ENCODE results near the gene PLEKHG4B.
"Not testable (repeated sequence)": the region's sequence is repeated elsewhere in the genome, so short reads cannot be mapped to it uniquely, and the experiment has no call there.

The PLEKHG4B gene, protein sequence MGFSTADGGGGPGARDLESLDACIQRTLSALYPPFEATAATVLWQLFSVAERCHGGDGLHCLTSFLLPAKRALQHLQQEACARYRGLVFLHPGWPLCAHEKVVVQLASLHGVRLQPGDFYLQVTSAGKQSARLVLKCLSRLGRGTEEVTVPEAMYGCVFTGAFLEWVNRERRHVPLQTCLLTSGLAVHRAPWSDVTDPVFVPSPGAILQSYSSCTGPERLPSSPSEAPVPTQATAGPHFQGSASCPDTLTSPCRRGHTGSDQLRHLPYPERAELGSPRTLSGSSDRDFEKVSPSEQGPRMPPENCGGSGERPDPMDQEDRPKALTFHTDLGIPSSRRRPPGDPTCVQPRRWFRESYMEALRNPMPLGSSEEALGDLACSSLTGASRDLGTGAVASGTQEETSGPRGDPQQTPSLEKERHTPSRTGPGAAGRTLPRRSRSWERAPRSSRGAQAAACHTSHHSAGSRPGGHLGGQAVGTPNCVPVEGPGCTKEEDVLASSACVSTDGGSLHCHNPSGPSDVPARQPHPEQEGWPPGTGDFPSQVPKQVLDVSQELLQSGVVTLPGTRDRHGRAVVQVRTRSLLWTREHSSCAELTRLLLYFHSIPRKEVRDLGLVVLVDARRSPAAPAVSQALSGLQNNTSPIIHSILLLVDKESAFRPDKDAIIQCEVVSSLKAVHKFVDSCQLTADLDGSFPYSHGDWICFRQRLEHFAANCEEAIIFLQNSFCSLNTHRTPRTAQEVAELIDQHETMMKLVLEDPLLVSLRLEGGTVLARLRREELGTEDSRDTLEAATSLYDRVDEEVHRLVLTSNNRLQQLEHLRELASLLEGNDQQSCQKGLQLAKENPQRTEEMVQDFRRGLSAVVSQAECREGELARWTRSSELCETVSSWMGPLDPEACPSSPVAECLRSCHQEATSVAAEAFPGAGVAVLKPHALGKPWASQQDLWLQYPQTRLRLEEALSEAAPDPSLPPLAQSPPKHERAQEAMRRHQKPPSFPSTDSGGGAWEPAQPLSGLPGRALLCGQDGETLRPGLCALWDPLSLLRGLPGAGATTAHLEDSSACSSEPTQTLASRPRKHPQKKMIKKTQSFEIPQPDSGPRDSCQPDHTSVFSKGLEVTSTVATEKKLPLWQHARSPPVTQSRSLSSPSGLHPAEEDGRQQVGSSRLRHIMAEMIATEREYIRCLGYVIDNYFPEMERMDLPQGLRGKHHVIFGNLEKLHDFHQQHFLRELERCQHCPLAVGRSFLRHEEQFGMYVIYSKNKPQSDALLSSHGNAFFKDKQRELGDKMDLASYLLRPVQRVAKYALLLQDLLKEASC (N-terminal part only)

DNA sequence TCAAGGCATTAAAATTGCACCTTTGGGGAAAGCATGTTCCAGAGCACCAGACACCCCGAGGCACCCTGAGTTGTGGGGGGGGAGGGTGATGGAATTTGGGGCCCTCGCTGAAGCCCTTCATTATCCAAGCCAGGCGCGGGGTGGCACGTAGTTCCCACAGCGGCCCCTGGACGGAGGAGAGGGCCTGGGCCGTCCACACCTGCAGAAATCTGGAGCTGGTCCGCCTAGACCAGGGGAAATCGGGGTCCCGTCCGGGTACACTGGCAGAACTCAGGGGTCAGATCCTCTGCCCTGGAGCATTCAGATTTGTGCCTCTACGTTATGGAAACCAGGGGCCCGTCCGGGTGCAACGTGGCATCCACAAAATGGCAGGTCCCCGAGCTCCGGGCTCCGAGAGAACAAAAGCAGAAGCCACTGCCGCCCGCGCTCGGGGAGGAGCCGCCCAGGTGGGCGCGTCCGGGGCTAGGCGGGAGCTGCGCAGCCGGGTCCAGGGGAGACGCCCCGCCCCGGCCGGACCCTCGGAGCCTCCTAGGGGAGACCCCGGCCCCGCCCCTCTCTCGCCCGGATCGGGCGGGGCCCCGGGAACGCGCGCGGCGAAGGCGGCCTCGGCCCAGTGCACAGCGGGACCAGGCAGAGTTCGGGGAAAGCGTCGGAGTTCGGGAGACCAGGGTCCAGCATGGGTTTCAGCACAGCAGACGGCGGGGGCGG lies at the start of gene PLEKHG4B:
Gene PLEKHG4B, plus strand, starts transcription at position 613 of the 708 bp plus-strand sequence. Its CDS starts 64 bp downstream, at position 677.
- peak in 1 of 2 donors; percentile 27 for DNase-seq

DNA sequence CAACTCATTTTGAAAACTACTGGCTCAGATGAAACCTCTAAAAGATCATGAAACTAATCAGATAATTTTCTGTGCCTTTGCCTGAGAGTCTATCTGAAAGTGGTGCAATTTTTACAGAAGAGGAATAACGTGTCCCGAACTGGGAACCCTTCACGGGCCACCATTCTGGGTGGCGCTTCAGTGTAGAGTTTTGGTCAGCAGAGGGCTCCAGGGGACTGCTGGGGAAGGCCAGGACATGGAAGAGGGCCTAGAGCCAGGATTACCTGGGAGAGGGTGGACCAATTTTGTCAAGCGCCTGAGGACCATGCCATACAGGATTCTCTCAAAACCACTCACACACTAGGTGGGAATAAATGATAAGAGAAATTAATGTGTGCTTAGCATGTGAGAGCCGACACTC lies 49.7 kb upstream of the PLEKHG4B start:
- no peak for DNase-seq

DNA sequence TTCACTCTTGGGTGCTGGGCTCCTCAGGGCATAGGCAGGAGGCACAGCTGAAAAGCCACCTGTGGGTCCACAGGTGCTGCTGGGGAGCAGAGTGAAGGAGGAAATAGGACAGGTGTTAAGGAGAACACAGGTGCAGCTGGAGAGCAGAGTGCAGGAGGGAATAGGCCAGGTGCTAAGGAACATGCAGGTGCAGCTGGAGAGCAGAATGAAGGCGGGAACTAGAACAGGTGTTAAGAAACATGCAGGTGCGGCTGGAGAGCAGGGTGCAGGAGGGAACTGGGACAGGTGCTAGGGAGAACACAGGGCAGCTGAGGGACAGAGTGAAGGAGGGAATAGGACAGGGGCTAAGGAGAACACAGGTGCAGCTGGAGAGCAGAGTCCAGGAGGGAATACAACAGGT lies 43.8 kb upstream of the PLEKHG4B start:
- DNase-seq: no peak

DNA sequence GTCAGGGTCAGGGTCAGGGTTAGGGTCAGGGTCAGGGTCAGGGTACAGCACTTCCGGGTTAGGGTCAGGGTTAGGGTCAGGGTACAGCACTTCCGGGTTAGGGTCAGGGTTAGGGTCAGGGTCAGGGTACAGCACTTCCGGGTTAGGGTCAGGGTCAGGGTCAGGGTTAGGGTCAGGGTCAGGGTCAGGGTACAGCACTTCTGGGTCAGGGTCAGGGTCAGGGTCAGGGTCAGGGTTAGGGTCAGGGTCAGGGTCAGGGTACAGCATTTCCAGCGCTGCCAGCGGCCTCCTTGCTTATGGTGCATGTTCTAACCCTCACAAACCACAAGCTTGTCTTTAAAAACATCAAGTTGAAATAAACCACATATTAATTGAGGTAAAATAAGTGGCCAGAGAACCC lies 42.4 kb upstream of the PLEKHG4B start:
- not testable (repeated sequence) for DNase-seq

DNA sequence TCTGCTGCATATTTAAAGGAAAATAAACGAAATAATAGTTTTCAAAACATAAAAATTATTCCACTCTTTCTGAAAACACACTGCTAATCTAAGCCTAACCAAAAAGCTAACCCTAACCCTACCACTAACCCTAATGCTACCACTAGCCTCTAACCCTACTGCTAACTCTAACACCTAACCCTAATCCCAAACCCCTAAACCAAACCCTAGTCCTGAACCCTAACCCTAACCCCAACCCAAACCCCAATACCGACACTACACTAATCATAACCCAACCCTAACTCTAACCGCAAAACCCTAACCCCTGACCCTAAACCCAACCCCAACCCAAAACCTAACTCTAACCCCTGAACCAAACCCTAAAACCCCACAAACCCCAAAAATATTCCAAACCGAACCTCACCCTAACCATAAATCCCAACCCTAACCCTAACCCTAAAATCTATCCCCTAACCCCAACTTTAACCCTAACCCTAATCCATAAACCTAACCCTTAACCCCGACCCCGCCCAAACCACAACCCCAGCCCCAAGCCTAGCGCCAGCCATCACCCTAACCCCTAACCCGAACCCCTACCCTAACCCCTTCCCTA lies 41.9 kb upstream of the PLEKHG4B start:
- DNase-seq: no peak

DNA sequence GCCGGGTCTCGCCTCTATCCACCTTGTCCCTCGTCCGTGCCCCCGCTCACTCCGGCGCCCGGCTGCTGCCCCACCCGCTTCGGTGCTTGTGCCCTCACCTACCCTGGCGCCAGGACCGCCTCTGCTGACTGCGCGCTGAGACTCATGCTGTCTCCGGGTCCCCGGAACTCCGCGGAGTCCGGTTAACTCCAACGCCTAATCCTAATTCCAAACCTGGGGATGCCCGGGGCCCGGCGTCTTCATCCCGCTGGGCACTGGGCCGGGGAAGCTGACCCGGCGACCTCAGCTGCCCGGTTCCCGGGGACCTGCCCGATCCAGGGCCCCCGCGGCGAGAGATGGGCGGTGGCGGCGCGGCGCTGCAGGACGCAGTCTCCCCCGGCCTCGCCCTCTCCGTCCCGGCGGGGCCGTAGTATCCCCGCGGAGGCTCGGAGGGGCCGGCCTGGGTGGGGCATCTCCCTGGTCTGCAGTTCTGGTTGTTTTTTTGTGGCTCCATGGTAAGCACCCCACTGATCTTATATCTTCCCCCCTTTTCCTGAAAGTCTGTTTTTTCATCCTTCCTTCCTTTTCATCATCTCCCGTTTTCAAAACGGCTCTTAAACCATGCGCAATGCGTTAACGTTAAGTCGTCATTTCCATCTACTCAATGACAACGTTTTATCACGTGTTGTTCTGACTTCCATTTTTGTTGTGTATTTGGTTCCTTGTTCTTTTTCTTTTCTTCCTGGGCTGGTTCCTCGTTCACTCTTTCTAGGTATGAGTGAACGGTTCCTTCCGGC lies 41.1 kb upstream of the PLEKHG4B start:
- DNase-seq: no peak

DNA sequence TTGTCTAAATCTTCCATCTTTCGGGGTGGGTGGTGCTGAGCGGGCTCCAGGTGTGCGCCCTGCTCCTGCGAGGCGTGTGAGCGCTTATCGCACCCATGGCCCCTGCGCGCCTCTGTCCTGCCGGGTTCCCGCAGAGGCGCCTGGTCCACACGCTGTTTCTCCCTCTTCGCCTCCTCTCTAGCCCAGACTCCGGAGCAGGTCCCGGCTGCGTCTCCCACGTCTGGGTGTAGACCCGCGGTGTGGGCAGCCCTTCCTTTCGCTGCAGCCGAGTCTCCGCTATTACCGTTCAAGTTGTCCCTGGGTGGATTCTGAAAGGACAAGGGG lies 40.5 kb upstream of the PLEKHG4B start:
- DNase-seq: no peak

DNA sequence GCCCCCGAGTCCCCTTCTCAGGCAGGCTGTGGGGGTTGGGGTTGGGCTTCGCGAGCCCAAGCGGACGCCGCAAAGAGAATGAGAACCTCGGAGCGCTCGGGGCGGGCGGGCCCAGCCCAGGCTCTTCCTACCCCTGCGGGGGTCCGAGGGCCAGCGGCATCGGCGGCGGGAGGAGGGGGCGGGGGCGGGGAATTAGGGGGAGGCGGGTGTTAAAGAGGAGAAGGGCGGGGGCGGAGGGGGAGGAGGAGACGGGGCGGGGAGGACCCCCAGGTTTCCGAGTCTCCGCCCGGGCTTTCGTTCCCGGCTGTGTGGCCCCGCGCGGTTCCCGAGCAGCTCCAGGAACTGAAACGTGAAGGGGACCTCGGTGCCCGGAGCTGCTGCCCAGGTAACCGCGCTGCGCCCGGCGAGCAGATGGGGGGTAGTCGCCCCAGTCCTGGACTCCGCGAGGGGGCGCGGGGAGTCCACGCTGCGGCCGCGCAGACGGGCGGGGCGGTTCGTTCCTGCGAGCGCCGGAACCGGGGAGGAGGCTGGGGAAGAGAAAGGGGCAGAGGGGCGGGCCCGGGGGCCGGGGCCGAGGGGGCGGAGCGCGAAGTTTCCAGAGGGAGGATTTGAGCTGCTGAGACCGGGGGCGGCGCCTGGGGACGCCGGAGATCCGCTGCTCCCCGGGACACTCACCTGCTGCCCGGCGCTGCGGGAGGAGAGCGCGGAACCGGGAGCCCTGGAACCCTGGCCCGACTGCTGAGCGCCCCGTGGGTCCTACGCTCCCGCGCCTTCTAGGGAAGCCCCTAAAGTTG lies 38.4 kb upstream of the PLEKHG4B start:
- DNase-seq: peak; percentile 44 to 71

DNA sequence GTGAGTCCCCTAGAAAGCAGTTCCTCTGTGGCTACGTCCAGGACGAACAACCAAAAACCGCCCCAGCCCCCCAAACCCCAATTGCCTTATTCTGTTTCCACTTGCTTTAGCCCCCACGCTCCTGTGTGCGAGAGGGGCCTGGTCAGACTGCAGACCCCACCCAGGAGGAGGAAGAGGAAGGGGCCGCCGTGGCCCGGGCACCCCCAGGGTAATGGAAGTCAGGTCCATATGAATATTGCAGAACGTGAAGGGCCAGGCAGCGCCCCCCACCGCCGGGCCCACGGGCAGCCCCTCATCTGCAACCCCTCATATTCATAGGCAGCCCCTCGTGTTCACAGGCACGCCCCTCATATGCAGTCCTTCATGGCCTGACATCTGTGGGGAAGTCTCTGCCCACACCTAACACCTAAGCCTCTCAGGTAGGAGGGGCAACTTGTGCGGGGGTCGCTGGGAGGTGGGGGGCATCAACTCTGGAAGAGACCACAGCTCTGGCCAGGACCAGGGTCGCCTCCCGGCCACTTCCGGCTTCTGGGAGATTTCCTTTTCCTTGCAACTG lies 37.7 kb upstream of the PLEKHG4B start:
- DNase-seq: no peak

DNA sequence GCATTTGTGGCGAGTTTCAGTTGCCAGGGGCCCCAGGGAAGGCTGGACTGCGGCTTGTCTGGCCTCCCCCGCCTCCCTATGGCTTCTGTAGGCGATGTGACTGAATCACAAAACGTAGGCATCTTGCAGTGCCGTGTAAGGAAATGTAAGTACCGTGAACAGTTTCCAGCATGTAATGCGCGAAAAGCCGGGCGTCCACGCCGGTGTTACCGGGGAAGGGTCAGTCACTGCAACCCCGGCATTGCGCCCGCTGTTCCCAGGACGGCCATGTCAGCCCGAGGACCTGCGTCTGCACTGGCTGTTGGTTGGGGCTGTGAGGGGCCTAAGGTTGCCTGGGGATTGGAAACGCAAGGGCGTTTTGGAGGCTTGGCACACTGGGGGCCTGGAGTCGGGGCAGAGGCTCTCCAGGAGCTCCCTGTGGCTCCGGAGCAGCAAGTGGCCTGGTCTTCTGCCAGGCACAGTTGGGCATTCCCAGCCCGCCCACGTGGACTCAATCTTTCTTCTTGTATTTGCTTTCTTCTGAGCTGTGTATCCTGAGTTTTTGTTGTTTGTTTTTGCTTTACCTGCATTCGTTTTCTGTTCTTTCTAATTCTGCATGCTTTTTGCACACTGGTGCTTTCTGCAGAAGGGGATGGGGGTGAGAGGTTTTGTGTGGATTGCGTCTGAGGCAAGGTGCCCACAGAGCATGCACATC lies 36.9 kb upstream of the PLEKHG4B start:
- DNase-seq: no peak

DNA sequence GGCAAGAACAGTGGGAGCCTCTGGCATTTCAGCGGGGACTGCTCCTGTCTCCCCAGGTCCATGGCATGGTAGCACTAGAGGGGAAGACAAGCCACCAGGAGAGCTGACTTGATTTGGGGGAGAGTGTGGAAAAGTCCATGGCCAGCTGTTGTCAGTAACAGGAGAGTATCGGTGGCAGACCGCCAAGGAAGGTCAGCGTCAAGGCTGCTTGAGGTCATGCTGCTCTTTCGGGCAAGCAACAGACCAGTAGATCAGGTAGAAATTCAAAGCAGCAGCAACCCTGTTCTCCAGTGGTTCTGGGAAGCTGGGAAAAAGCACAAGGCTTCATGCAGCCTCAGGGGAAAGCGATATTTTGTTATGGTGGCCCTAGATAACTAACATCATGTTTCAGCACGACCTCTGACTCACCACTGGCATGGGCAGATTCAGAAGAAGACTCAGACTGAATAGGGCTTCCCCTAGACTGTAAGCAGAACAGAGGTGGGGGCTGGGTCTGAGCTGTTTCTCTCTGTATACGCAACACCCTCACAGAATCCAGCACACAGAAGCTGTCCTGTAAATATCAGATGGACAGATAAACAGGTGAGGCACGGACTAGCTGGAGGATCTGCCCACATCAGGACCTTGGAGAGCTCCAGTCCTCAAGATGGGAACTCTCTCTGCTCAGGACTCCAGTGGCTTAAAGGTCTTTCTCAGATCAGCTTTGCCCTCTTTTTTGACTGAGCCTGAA lies 35.2 kb upstream of the PLEKHG4B start:
- no peak for DNase-seq

DNA sequence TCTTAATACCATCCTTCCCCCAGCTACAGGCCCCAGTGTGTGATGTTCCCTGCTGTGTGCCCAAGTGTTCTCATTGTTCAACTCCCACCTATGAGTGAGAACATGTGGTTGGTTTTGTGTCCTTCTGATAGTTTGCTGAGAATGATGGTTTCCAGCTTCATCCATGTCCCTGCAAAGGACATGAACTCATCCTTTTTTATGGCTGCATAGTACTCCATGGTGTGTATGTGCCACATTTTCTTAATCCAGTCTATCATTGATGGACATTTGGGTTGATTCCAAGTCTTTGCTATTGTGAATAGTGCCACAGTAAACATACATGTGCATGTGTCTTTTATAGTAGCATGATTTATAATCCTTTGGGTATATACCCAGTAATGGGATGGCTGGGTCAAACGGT lies 31.7 kb upstream of the PLEKHG4B start:
- DNase-seq: not testable (repeated sequence)

DNA sequence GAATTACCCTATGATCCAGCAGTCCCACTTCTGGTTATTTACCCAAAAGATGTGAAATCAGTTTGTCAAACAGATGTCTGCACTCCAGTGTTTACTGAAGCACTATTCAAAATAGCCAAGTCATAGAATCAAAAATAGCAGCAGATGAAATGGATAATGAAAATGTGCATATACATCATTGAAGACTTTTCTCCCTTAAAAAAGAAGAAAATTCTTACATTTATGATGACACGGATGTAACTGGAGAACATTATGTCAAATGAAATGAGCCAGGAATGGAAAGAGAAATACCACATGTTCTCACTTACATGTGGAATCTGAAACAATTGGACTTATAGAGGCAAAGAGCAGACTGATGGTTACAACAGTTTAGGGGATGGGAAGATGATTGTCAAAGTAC lies 21.5 kb upstream of the PLEKHG4B start:
- DNase-seq: no peak

DNA sequence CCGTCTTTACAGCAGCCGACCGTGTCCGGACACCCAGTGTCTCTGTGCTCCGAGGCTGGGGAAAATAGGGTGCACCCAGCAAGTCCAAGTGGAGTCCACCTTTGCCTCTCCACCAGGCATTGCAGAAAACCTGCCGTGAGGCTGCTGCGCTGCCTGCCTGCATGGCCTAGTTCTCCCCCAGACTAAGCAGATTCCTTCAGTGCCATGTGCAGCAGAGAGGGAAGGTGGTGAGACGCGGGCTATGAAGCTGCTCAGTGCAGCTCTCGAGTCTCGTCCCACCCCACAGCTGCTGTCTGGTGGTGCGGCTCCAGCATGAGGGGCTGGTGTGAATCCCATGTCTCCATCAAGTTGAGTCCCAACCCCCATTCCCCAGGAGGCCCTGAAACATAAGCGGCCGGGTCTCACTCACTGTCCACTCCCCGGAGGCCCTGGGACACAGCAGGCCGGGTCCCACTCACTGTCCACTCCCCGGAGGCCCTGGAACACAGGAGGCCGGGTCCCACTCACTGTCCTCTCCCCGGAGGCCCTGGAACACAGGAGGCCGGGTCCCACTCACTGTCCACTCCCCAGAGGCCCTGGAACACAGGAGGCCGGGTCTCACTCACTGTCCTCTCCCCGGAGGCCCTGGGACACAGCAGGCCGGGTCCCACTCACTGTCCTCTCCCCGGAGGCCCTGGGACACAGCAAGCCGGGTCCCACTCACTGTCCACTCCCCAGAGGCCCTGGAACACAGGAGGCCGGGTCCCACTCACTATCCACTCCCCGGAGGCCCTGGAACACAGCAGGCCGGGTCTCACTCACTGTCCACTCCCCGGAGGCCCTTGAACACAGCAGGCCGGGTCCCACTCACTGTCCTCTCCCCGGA lies 19.4 kb upstream of the PLEKHG4B start:
- not testable (repeated sequence) for DNase-seq

DNA sequence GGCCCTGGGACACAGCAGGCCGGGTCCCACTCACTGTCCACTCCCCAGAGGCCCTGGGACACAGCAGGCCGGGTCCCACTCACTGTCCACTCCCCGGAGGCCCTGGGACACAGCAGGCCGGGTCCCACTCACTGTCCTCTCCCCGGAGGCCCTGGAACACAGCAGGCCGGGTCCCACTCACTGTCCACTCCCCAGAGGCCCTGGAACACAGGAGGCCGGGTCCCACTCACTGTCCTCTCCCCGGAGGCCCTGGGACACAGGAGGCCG lies 18.9 kb upstream of the PLEKHG4B start:
- DNase-seq: not testable (repeated sequence)

DNA sequence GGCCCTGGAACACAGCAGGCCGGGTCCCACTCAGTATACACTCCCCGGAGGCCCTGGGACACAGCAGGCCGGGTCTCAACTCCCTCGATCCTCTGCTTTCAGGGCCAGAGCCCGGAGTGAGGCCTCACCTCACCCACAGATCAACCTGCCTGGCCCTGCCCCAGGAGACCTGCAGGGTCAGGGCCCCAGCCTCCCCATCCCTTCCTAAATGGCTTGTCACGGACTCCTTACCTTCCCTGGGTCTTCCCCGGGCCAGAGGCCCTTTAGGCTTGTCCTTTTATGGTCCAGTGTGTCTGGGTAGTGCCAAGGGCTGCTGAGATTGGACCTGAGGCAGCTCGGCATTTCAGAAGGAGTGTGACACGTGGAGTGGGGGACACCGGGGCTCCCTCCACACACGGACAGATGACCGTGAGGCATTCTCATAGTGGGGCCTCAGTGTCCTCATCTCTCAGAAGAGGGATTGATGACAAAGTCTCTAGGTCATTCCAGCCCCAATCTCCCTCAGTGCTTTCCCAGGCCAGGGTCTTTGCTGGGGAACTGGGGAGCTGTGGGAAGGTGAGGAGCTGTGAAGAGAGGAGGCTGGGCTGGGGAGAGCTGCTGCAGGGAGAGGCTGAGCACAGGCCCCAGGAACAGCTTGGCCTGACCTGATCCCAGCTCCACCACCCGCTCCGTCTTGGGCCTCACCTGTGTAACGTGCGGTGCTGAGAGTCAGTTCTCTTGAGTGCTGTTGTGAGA lies 18.0 kb upstream of the PLEKHG4B start:
- no peak for DNase-seq

DNA sequence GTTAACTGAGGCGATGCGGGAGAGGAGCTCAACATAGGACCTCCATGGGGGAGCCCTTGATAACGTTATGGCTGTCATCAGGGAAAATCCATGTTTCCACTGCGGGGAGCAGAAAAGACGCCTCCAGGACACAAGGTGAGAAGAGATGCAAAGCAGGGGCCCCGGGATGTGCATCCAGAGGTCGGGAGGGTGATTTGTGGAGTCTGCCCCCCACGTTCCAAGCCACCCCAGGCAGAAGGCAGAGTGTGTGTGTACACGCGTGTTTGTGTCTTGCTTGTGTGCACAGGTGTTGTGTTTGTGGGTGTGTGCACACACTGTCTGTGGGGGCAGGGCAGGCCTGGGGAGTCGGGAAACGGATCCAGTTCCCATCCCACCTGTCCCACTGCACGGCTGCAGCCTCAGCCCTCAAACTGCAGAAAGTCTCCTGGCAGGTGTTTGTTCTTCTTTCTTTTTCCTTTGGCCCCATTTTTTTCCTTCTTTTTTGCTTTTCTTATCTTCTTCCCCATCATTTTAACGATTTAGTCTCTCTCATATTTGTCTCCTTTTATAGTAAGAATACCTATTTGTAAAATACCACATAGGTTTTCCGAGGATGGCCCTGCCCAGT lies 17.4 kb upstream of the PLEKHG4B start:
- DNase-seq: no peak

Measured in stimulated activated CD4-positive, alpha-beta T cell treated with anti-CD3 and anti-CD28 coated beads, Interleukin-2, amount 100 ng/mL, for 24 hours (primary cell).